SK-N-SH (cell line): Measurements from ENCODE around the gene ZNF32. TPM values are rescaled to one million over a fixed set of nuclear protein-coding genes. Genes with fewer than 3 reads are reported as not detected.

Source experiments
- CTCF ChIA-PET: fragments of 300-600, 350-600 bp; formaldehyde crosslinking; extraction: SDS; loops from one replicate; lab custom pipeline; 2021; lab: Yijun Ruan, JAX
- POLR2A ChIA-PET: fragments of 350-600 bp; sonication (Branson Sonifier 250); formaldehyde crosslinking; extraction: SDS; loops from one replicate; lab custom pipeline; 2020; ENCODE audit warnings: antibody characterized with exemption, inconsistent platforms; lab: Yijun Ruan, JAX
- DNase-seq: peaks from one replicate; pipeline ENCODE4 v3.0.0; 2012
- H2AFZ ChIP-seq: fragments of 200-600 bp; sonication (generic); 2 replicates; pipeline ENCODE4 v1.8.1; 2016; ENCODE audit warnings: antibody characterized with exemption, mild to moderate bottlenecking, low read depth
- H3F3A ChIP-seq: fragments of 200-600 bp; sonication (generic); replicated peaks from 2 replicates; pipeline ENCODE3; 2016; ENCODE audit warnings: antibody characterized with exemption, mild to moderate bottlenecking; ENCODE audit not compliant: insufficient read depth
- H3K27ac ChIP-seq, 2 experiments: fragments of 200-500 bp in 1 of 2; fragments of 200-600 bp in 1 of 2; sonication (Bioruptor generic) in 1 of 2; sonication (generic), shearing (Covaris generic) in 1 of 2; 2 replicates each; pipeline versions ENCODE4 v1.5.1 to v1.6.1; 2014 to 2016; ENCODE audit warnings: low read depth in 2 of 2, inconsistent platforms in 1 of 2, low read length in 1 of 2, mild to moderate bottlenecking in 1 of 2, mixed read lengths in 1 of 2
- H3K27me3 ChIP-seq: fragments of 200-600 bp; sonication (generic), shearing (Covaris generic); 2 replicates; pipeline ENCODE4 v1.6.1; 2016; ENCODE audit warnings: mixed run types; ENCODE audit not compliant: insufficient read depth
- H3K36me3 ChIP-seq, 2 experiments: fragments of 200-500 bp in 1 of 2; fragments of 200-600 bp in 1 of 2; sonication (Bioruptor generic) in 1 of 2; sonication (generic) in 1 of 2; replicated peaks in 1 of 2; 2 replicates each; pipeline versions ENCODE3 to v1.5.1; 2014 to 2016; ENCODE audit warnings: low read length in 1 of 2, mild to moderate bottlenecking in 1 of 2; ENCODE audit not compliant: insufficient read depth in 2 of 2, control insufficient read depth in 1 of 2
- H3K4me1 ChIP-seq, 2 experiments: fragments of 200-500 bp in 1 of 2; fragments of 200-600 bp in 1 of 2; sonication (Bioruptor generic) in 1 of 2; sonication (generic), shearing (Covaris generic) in 1 of 2; 2 replicates each; pipeline versions ENCODE4 v1.5.1 to v1.6.1; 2014 to 2016; ENCODE audit warnings: low read depth in 1 of 2, low read length in 1 of 2, mixed run types in 1 of 2; ENCODE audit not compliant: insufficient read depth in 2 of 2, control insufficient read depth in 1 of 2
- H3K4me2 ChIP-seq: fragments of 200-600 bp; sonication (generic), shearing (Covaris generic); 2 replicates; pipeline ENCODE4 v1.6.1; 2017; ENCODE audit warnings: mixed run types
- H3K4me3 ChIP-seq, 2 experiments: fragments of 200-500 bp in 1 of 2; fragments of 200-600 bp in 1 of 2; sonication (Bioruptor generic) in 1 of 2; sonication (generic), shearing (Covaris generic) in 1 of 2; 2 replicates each; pipeline versions ENCODE4 v1.5.1 to v1.8.1; 2014 to 2016; ENCODE audit warnings: low read depth in 2 of 2, inconsistent platforms in 1 of 2, low read length in 1 of 2, mild to moderate bottlenecking in 1 of 2, mixed read lengths in 1 of 2, moderate library complexity in 1 of 2
- H3K79me2 ChIP-seq: fragments of 200-600 bp; sonication (generic); 2 replicates; pipeline ENCODE4 v1.8.1; 2017; ENCODE audit warnings: mild to moderate bottlenecking; ENCODE audit not compliant: insufficient read depth
- H3K9ac ChIP-seq: fragments of 200-600 bp; sonication (generic); 2 replicates; pipeline ENCODE4 v1.6.1; 2017; ENCODE audit warnings: mixed run types
- H3K9me2 ChIP-seq: fragments of 200-600 bp; sonication (generic); 2 replicates; pipeline ENCODE4 v1.6.1; 2017; ENCODE audit warnings: mixed run types
- H3K9me3 ChIP-seq: fragments of 200-600 bp; sonication (generic); 2 replicates; pipeline ENCODE4 v1.6.1; 2017; ENCODE audit warnings: mixed run types, mild to moderate bottlenecking, moderate library complexity
- H4K20me1 ChIP-seq: fragments of 200-600 bp; sonication (generic); 2 replicates; pipeline ENCODE4 v1.6.1; 2017; ENCODE audit warnings: mild to moderate bottlenecking, mixed run types; ENCODE audit not compliant: insufficient read depth
- ELF1 ChIP-seq: IDR thresholded peaks from 2 replicates; pipeline ENCODE4 v1.4.0; 2012
- EZH2phosphoT487 ChIP-seq: fragments of 200-600 bp; sonication (generic); IDR thresholded peaks from 2 replicates; pipeline ENCODE4 v1.6.1; 2017; ENCODE audit warnings: low read depth, mixed run types, mild to moderate bottlenecking, antibody characterized with exemption, moderate library complexity, borderline replicate concordance
- FOSL2 ChIP-seq: IDR thresholded peaks from 2 replicates; pipeline ENCODE4 v1.4.0; 2012; ENCODE audit warnings: low read depth, mild to moderate bottlenecking, moderate library complexity, borderline replicate concordance
- IRF3 ChIP-seq: fragments of 150-350 bp; IDR thresholded peaks from 2 replicates; pipeline ENCODE4 v1.6.1; 2016; ENCODE audit warnings: mild to moderate bottlenecking, low read depth, low read length
- MAX ChIP-seq: IDR thresholded peaks from 2 replicates; pipeline ENCODE4 v1.4.0; 2012; ENCODE audit warnings: low read depth
- RAD21 ChIP-seq: IDR thresholded peaks from 2 replicates; pipeline ENCODE4 v1.6.1; 2012; ENCODE audit warnings: mild to moderate bottlenecking, low read length
- YY1 ChIP-seq: IDR thresholded peaks from 2 replicates; pipeline ENCODE4 v1.4.0; 2012; ENCODE audit warnings: low read depth, mild to moderate bottlenecking
- ZBTB33 ChIP-seq: IDR thresholded peaks from 2 replicates; pipeline ENCODE4 v1.4.0; 2012; ENCODE audit warnings: low read depth, borderline replicate concordance
- WGBS: methylation state at CpG from one replicate; pipeline ENCODE4 v1.1.6; 2017; ENCODE audit warnings: low lambda C conversion rate; 5-methylcytosine and 5-hydroxymethylcytosine counted together
- polyA plus RNA-seq, 3 experiments: library from polyadenylated mRNA; depleted of rRNA; stranded (reverse); fragments of >200 nt; gene quantifications; 2 replicates each; pipeline ENCODE4 v1.2.3, GENCODE V29; 2012

Gene ZNF32
- polyA plus RNA-seq, 1 of the 3 experiments (the other 2 are of a cell fraction) = 27.2 TPM

DNA sequence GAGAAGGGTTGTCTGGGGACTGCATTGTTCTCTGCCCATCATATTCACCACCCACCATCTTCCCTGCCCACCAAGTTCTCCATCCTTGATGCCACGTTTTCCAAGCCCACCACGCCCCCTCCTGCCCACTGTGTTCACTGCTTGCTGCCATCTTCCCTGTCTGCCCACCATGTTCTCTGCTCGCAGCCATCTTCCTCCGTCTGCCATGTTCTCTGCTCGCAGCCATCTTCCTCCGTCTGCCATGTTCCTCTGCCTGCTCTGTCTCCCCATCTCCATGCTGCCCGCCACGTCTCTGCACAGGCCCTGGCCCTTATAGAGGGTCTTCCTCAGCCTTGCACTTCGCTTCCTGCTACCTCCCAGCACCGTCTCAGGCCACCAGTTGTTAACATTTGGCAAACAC is 30.0 kb upstream of the ZNF32 start (continued):
- TF ChIP-seq MAX = no peak
- TF ChIP-seq IRF3 = no peak
- TF ChIP-seq FOSL2 = no peak
- no peak for TF ChIP-seq YY1
- no peak for TF ChIP-seq RAD21
- TF ChIP-seq, all 33 proteins: peak for 0

- Histone ChIP-seq H3K9ac (no peak overlapping the region), H2AFZ (no peak overlapping the region), H3K36me3 (no peaks in the 10 kb centered on the region), H3K4me3 (no peak overlapping the region), H3K79me2 (no peaks in the 10 kb centered on the region), H3K27me3 (no peaks in the 10 kb centered on the region), H3K27ac (no peak overlapping the region), H3F3A (no peaks in the 10 kb centered on the region), H3K9me3 (0 out of 2 replicates have a peak, but pooled peaks cover 4% of the 10 kb centered on the region), H3K4me2 (no peak overlapping the region), H4K20me1 (no peaks in the 10 kb centered on the region), H3K9me2 (no peaks in the 10 kb centered on the region), H3K4me1 (peaks cover 0 to 4% of the 10 kb centered on the region in 2 experiments; a peak in 1 of 4 replicates)
- no peak for DNase-seq
- POLR2A ChIA-PET = no interaction called here
- 61% methylated on average over 7 of the region's 7 CpGs for WGBS
- TF ChIP-seq ELF1 (no peak), RAD21 (no peak)
- CTCF ChIA-PET = interaction anchor here (1.8 to 2.1 kb wide), 2 partner anchors 13 to 710 kb away, joined by 8 to 9 read pairs; no protein-coding TSS in a partner anchor
Measured at GRCh38 chr10:43676901-43677300, 28.2 kb upstream of the ZNF32 start.

DNA sequence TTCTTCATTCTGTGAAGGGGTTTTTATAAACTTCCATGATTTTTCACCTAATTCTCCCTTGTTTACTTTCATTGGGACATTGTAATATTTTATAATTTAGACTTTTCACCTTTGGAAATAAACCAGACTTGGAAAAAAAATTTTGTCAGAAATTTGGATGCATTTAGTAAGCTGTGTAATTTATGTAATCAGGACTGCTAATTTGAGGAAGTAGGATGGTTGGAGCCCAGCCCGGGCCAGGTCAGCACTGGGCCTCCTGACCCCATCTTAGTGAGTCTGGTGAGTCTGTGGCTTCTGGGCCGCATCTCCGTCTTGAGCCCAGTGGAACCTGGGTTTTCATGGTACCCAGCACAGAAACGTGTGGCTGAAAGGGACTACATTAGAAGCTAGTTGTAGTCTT is 27.6 kb upstream of the ZNF32 start:
- WGBS = 20% methylated on average over 1 of the region's 4 CpGs
- POLR2A ChIA-PET = no interaction called here
- no peaks in the 10 kb centered on the region for H3K79me2 ChIP-seq

More for the DNA sequence above, 27.6 kb upstream of the ZNF32 start:
- H3K27me3 ChIP-seq = no peaks in the 10 kb centered on the region
- no peak overlapping the region for H3K27ac ChIP-seq
- H4K20me1 ChIP-seq = no peaks in the 10 kb centered on the region
- H3K9me2 ChIP-seq = no peaks in the 10 kb centered on the region
- no peak overlapping the region for H3K4me2 ChIP-seq
- no peaks in the 10 kb centered on the region for H3F3A ChIP-seq
- H3K4me1 ChIP-seq = peaks cover 0 to 4% of the 10 kb centered on the region in 2 experiments; a peak in 1 of 4 replicates
- TF ChIP-seq EZH2phosphoT487 (no peak), ZBTB33 (no peak)
- TF ChIP-seq, all 33 proteins: peak for 0
- Histone ChIP-seq H3K9me3 (0 out of 2 replicates have a peak, but pooled peaks cover 4% of the 10 kb centered on the region), H3K4me3 (no peak overlapping the region), H2AFZ (no peak overlapping the region), H3K9ac (no peak overlapping the region), H3K36me3 (no peaks in the 10 kb centered on the region)
- DNase-seq = no peak
- CTCF ChIA-PET = interaction anchor here (1.8 to 2.1 kb wide), 2 partner anchors 14 to 711 kb away, joined by 8 to 9 read pairs; no protein-coding TSS in a partner anchor
